HEK293T (cell line): ENCODE results near the gene TWF2.

Experiments
- CTCF ChIA-PET: fragments of 350-600 bp; formaldehyde crosslinking; extraction: SDS; loops from one replicate; lab custom pipeline; 2021; ENCODE audit warnings: antibody characterized with exemption, inconsistent platforms; lab: Yijun Ruan, JAX
- POLR2A ChIA-PET: fragments of 350-600 bp; formaldehyde crosslinking; extraction: SDS; loops from one replicate; lab custom pipeline; 2020; ENCODE audit warnings: antibody characterized with exemption, inconsistent platforms; lab: Yijun Ruan, JAX
- DNase-seq: peaks from one replicate; pipeline ENCODE4 v3.0.0; 2012; ENCODE audit warnings: mixed read lengths; ENCODE audit errors: extremely low spot score
- ARNT ChIP-seq: fragments of 450-650 bp; IDR thresholded peaks from 2 replicates; pipeline ENCODE4 v1.6.1; 2017; ENCODE audit warnings: mild to moderate bottlenecking
- BHLHE40 ChIP-seq: fragments of 450-650 bp; IDR thresholded peaks from 2 replicates; pipeline ENCODE4 v1.6.1; 2016; ENCODE audit warnings: mild to moderate bottlenecking, moderate library complexity, borderline replicate concordance
- CTBP1 ChIP-seq: fragments of 450-650 bp; IDR thresholded peaks from 2 replicates; pipeline ENCODE4 v1.6.1; 2016; ENCODE audit warnings: borderline replicate concordance
- ELF4 ChIP-seq: fragments of 450-650 bp; IDR thresholded peaks from 2 replicates; pipeline ENCODE4 v1.6.1; 2017; ENCODE audit warnings: antibody characterized with exemption
- FOXA1 ChIP-seq: fragments of 450-650 bp; IDR thresholded peaks from 2 replicates; pipeline ENCODE4 v1.6.1; 2016; ENCODE audit warnings: mild to moderate bottlenecking
- FOXK2 ChIP-seq: fragments of 450-650 bp; IDR thresholded peaks from 2 replicates; pipeline ENCODE4 v1.6.1; 2016; ENCODE audit warnings: mild to moderate bottlenecking
- FOXM1 ChIP-seq: fragments of 450-650 bp; IDR thresholded peaks from 2 replicates; pipeline ENCODE4 v1.6.1; 2017; ENCODE audit warnings: mild to moderate bottlenecking, borderline replicate concordance
- HDGF ChIP-seq: fragments of 450-650 bp; IDR thresholded peaks from 2 replicates; pipeline ENCODE4 v1.6.1; 2017; ENCODE audit warnings: antibody characterized with exemption, borderline replicate concordance
- L3MBTL2 ChIP-seq: fragments of 450-650 bp; conservative IDR thresholded peaks from 2 replicates; pipeline ENCODE4 v1.6.1; 2016; ENCODE audit warnings: mild to moderate bottlenecking
- LEF1 ChIP-seq: fragments of 450-650 bp; IDR thresholded peaks from 2 replicates; pipeline ENCODE4 v1.6.1; 2017; ENCODE audit warnings: mild to moderate bottlenecking, borderline replicate concordance
- NFRKB ChIP-seq: fragments of 450-650 bp; IDR thresholded peaks from 2 replicates; pipeline ENCODE4 v1.6.1; 2016; ENCODE audit warnings: mild to moderate bottlenecking, moderate library complexity
- SP1 ChIP-seq: fragments of 450-650 bp; IDR thresholded peaks from 2 replicates; pipeline ENCODE4 v1.6.1; 2017
- SUZ12 ChIP-seq: fragments of 450-650 bp; IDR thresholded peaks from 2 replicates; pipeline ENCODE4 v1.6.1; 2016; ENCODE audit warnings: mild to moderate bottlenecking
- TARDBP ChIP-seq: fragments of 450-650 bp; IDR thresholded peaks from 2 replicates; pipeline ENCODE4 v1.6.1; 2016
- ZNF384 ChIP-seq: fragments of 450-650 bp; IDR thresholded peaks from 2 replicates; pipeline ENCODE4 v1.6.1; 2016
- TF ChIP-seq, protein P1 (sequence below): fragments of 450-650 bp; IDR thresholded peaks from 2 replicates; pipeline ENCODE4 v1.6.1; 2016

The TWF2 gene

DNA sequence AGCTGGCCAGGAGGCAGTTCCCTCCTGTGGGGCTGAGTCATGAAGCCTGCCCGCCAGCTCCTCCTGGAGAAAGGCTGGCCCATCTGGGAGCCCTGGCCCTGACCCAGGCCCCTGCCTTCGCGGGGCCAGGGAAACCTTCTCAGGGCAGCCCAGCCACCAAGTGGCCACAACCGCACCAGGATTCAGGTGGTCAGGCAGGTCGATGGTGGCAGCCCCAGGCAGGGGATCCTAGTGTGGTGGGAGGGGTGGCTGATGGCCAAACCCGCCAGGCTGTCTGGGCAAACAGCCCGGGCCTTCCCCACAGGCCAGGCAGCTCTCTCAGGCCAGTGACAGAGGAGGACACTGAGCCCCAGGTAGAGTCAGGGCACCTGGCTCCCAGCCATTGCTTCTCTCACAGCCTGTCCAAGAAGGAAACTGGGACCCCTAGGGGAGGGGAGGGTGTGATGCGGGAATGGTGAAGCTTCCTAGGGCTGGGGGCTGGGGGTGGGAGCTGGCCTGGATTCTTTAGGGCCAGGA is 1.2 kb downstream of the TWF2 start:
- TF ChIP-seq FOXA1 (no peak), SP1 (no peak), LEF1 (no peak), FOXM1 (no peak), FOXK2 (no peak)
- POLR2A ChIA-PET: interaction anchor here (0.9 to 4.0 kb wide), 2 partner anchors 35 to 40 kb away, joined by 3 to 36 read pairs; partner anchors contain the start of gene WDR82
- CTCF ChIA-PET: interaction anchor here (0.6 to 2.1 kb wide), 3 partner anchors 17 to 52 kb away, joined by 3 to 9 read pairs (median 3); no protein-coding TSS in a partner anchor
- no peak for DNase-seq

DNA sequence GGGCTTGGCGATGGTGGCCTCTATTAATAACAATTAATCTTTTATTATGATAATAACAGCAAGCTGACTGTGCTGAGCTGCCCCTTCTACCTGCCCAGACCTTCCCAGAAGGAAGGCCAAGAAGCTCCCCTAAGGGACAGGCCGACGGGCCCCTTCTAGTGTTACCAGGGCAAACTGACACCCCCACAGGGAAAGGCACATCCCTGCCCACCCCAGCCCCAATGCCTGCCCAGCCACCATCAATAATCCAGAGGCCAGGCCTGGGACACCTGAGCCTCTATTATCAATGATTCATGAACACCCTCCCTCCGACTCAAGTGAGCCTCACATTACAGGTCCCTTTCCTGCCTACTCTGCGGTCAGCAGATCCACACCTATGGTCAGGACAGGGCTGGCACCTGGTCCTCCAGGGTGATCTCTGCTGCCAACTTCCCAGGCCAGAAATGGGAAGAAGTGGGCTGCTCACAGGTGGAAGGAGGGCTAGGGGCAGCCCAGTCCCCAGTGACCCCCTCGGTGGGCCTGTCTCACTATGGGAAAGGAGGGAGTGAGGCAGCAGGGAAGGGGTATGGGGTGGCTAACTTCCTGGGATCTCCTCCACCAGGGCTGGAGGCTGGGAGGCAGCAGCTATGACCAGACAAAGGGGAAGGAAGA is 1.8 kb downstream of the TWF2 start:
- no peak for TF ChIP-seq NFRKB
- no peak for TF ChIP-seq CTBP1
- no peak for TF ChIP-seq BHLHE40
- TF ChIP-seq, protein P1, sequence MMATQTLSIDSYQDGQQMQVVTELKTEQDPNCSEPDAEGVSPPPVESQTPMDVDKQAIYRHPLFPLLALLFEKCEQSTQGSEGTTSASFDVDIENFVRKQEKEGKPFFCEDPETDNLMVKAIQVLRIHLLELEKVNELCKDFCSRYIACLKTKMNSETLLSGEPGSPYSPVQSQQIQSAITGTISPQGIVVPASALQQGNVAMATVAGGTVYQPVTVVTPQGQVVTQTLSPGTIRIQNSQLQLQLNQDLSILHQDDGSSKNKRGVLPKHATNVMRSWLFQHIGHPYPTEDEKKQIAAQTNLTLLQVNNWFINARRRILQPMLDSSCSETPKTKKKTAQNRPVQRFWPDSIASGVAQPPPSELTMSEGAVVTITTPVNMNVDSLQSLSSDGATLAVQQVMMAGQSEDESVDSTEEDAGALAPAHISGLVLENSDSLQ: no peak
- TF ChIP-seq ZNF384: no peak
- TF ChIP-seq FOXM1: no peak
- no peak for TF ChIP-seq HDGF
- no peak for TF ChIP-seq FOXA1
- no peak for TF ChIP-seq SP1
- no peak for TF ChIP-seq LEF1
- no peak for TF ChIP-seq FOXK2
- no peak for TF ChIP-seq L3MBTL2
- TF ChIP-seq ARNT: no peak
- no peak for TF ChIP-seq TARDBP
- TF ChIP-seq SUZ12: no peak
- no peak for TF ChIP-seq ELF4
- ChIA-PET POLR2A (interaction anchor here (4.0 kb wide), 1 partner anchor 41 kb away, joined by 36 read pairs; the partner anchor contains the start of gene WDR82), CTCF (interaction anchor here (0.6 to 2.1 kb wide), 4 partner anchors 17 to 102 kb away, joined by 3 to 9 read pairs (median 4); no protein-coding TSS in a partner anchor)
- DNase-seq: no peak

DNA sequence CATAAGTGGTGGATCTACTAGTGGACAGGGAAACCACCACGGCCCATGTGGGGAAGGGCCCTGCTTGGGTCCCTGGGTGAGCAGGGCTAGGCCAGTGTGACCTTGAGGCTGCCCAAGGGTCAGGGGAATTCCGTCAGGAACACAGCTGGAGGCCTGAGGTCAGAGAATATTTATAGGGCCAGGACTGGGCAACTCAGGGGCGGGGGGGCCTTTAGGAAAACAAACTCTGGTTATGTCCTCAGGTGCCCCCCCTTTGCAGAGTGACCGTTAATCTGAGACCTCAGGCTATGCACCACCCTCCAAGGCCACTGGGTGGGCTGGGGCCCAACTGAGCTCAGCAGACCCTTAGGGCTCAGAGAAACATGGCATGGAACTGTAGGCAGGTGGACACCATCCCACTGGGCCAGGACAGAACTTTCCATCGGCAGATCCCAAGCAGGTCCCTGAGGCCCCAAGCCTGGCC is 2.5 kb downstream of the TWF2 start:
- no peak for TF ChIP-seq BHLHE40
- no peak for TF ChIP-seq LEF1
- no peak for TF ChIP-seq FOXM1
- no peak for TF ChIP-seq SUZ12
- TF ChIP-seq L3MBTL2: no peak
- TF ChIP-seq ARNT: no peak
- no peak for TF ChIP-seq ELF4
- TF ChIP-seq, protein P1: no peak
- TF ChIP-seq ZNF384: no peak
- no peak for TF ChIP-seq TARDBP
- no peak for TF ChIP-seq FOXA1
- TF ChIP-seq NFRKB: no peak
- no peak for DNase-seq
- ChIA-PET POLR2A (interaction anchor here (0.8 kb wide), 1 partner anchor 40 kb away, joined by 3 read pairs; no protein-coding TSS in a partner anchor), CTCF (interaction anchor here (0.6 to 2.1 kb wide), 3 partner anchors 16 to 301 kb away, joined by 3 to 9 read pairs (median 5); no protein-coding TSS in a partner anchor)

DNA sequence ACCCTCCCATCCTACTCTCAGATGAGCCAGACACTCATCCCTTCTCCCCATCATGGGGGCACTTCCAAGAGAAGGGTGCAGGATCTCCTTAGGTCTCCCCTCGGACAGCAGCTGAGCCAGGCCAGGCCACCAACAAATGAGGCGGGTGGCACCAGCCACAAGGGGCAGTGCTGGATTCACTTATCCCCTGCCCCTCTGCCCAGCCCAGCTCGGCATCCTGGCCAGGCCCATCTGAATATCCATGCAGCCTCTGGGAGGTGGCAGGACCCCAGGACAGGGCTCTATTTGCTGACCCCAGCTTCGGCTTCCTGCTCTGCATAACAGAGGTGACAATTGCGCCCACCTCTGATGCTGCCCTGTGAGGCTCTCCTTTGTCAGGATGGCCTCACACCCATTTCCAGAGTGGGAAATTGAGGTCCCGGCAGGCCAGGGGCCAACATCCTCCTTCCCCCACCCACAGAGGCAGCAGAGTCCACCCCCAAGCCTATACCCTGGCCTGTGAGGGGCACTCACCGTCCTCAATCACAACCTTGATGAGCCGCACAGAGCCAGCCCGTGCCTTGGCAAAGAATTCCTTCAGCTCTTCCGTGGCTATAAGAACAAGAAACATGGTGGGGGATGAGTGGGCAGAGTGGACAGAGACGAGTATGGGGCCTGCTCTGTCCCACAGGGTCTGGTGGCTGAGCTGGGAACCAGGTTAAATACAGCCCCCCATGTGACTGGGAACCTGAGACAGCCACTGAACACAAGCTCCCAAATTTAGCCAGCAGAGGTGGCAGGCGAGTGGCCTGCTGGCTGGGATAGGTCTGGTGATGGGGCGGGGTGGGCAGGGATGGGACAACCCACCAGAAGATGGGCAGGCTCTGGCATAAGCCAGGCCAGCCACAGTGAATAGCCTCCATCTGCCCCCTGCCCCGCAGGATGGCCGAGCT is 4.2 kb downstream of the TWF2 start:
- no peak for TF ChIP-seq L3MBTL2
- TF ChIP-seq ARNT: no peak
- TF ChIP-seq TARDBP: no peak
- no peak for TF ChIP-seq SP1
- no peak for TF ChIP-seq CTBP1
- TF ChIP-seq HDGF: no peak
- TF ChIP-seq LEF1: no peak
- TF ChIP-seq BHLHE40: no peak
- no peak for TF ChIP-seq FOXK2
- no peak for TF ChIP-seq ELF4
- no peak for TF ChIP-seq FOXA1
- TF ChIP-seq ZNF384: no peak
- no peak for TF ChIP-seq FOXM1
- TF ChIP-seq, protein P1: no peak
- TF ChIP-seq NFRKB: no peak
- TF ChIP-seq SUZ12: no peak
- POLR2A ChIA-PET: interaction anchor here (1.4 to 1.9 kb wide), 2 partner anchors 14 to 43 kb away, joined by 4 to 5 read pairs; no protein-coding TSS in a partner anchor
- no peak for DNase-seq
- CTCF ChIA-PET: interaction anchor here (0.6 to 1.0 kb wide), 2 partner anchors 14 to 77 kb away, joined by 3 read pairs; no protein-coding TSS in a partner anchor

DNA sequence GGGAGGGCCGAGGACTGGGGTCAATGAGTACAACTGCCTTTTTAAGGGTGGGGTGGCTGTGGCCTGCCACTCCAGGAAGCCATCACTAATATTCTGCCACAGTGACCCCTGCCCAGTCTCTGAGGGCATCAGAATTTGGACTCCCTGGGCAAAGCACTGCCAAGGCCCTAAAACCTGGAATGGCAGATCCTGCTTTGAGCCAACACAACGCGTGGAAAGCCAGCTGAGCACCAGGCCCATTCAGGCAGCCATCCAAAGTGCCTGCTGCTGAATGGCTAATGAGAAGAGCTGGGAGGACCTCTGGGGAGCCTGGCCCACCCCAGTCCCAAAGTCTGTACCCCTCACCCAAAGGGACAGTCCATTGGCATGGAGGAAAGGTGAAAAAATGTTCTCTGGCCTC is 5.0 kb downstream of the TWF2 start:
- ChIA-PET POLR2A (interaction anchor here (1.4 to 1.9 kb wide), 2 partner anchors 14 to 43 kb away, joined by 4 to 5 read pairs; no protein-coding TSS in a partner anchor), CTCF (interaction anchor here (0.6 to 1.0 kb wide), 2 partner anchors 13 to 76 kb away, joined by 3 read pairs; no protein-coding TSS in a partner anchor)
- TF ChIP-seq SP1 (no peak), ZNF384 (no peak), FOXK2 (no peak), SUZ12 (no peak)
- DNase-seq: no peak
